ENCODE data around the gene LAS1L.

LAS1L gene

DNA sequence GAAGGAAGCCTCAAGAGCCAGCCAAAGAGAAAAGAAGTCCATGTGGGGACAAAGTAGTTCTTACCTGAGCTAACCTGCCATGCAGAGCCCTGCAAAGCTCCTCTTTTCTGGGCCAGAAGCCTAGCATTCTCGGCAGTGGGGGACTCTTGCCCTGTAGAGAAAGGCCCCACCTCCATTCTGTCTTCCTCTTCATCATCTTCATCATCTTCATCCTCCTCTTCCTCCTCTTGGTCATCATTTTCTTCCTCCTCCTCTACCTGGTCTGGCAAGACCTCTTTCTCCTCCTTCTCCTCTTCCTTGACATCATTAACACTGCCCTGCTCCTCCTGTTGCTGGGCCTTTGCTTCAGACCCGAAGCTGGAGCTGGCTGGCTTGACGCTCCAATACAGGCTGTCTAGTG lies 16.7 kb downstream of the LAS1L start:
- DNase-seq (ENCODE audit: low read depth) = no peak
- no peak overlapping the region for H3K4me3 ChIP-seq (ENCODE audit: low read length)
- TF ChIP-seq, protein P1, sequence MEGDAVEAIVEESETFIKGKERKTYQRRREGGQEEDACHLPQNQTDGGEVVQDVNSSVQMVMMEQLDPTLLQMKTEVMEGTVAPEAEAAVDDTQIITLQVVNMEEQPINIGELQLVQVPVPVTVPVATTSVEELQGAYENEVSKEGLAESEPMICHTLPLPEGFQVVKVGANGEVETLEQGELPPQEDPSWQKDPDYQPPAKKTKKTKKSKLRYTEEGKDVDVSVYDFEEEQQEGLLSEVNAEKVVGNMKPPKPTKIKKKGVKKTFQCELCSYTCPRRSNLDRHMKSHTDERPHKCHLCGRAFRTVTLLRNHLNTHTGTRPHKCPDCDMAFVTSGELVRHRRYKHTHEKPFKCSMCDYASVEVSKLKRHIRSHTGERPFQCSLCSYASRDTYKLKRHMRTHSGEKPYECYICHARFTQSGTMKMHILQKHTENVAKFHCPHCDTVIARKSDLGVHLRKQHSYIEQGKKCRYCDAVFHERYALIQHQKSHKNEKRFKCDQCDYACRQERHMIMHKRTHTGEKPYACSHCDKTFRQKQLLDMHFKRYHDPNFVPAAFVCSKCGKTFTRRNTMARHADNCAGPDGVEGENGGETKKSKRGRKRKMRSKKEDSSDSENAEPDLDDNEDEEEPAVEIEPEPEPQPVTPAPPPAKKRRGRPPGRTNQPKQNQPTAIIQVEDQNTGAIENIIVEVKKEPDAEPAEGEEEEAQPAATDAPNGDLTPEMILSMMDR (conservative IDR thresholded peaks at IDR 0.05; ENCODE audit: low read length) = no peak

DNA sequence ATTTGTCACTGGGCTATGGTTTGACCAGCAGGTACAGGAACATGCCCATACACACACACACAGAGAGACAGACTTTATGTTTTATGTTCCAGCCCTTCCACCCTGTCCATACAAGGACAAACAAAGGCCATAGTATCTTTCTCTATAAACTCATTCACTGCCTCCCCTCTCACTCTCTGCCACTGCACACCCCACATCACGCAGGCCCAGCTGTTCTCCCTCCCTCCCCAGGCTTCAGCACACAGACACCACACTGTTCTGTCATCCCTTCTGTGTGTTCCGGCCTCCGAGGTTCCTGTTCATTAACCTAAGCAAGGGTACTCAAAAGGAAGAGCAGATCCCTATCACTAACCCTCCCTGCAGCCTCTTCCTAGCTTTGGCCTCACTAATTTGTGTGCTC lies 17.8 kb downstream of the LAS1L start:
- TF ChIP-seq, protein P1 (conservative IDR thresholded peaks at IDR 0.05; ENCODE audit: low read length) = no peak
- H3K4me3 ChIP-seq (ENCODE audit: low read length) = no peak overlapping the region
- no peak for DNase-seq (ENCODE audit: low read depth)

DNA sequence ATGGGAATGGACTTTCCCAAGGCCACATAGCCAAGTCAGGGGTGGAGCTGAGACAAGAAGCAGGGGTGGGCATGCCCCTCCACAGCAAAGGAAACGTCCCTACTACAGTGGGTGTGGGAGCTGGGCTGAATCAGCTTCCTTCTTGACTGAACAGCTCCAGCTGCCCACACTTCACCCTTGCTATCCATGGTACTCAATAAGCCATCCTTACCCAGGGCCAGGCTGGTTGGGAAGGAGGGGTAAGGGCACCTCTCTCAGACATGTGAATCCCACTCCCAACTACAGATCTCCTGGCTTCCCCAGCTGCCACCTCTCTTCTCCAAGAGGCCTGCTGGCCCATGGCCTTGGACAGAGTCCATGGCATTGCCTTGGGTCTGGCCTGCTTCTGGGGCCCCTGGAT lies 21.0 kb downstream of the LAS1L start:
- H3K4me3 ChIP-seq (ENCODE audit: low read length) = no peak overlapping the region
- DNase-seq (ENCODE audit: low read depth) = no peak
- TF ChIP-seq, protein P1 (conservative IDR thresholded peaks at IDR 0.05; ENCODE audit: low read length) = no peak

DNA sequence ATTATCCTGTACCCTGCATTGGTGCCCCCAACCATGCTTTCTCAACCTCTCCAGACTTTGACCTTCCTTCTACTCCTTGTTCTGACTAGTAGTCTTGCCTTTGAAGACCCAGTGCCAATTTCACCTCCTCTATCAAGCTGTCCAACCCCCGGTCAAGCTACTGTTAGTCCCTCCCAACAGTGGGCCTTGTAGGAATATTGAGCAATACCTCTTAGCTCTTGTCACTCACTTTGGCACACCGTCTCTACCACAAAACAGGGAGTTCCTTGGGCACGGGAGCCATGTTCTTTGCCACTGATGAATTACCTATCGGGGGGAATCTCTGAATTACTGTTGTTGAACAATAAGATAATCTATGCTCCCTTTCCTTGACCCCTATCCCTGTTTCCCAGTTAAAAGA lies 25.2 kb downstream of the LAS1L start:
- no peak overlapping the region for H3K4me3 ChIP-seq (ENCODE audit: low read length)
- DNase-seq (ENCODE audit: low read depth) = no peak
- TF ChIP-seq, protein P1 (conservative IDR thresholded peaks at IDR 0.05; ENCODE audit: low read length) = no peak

DNA sequence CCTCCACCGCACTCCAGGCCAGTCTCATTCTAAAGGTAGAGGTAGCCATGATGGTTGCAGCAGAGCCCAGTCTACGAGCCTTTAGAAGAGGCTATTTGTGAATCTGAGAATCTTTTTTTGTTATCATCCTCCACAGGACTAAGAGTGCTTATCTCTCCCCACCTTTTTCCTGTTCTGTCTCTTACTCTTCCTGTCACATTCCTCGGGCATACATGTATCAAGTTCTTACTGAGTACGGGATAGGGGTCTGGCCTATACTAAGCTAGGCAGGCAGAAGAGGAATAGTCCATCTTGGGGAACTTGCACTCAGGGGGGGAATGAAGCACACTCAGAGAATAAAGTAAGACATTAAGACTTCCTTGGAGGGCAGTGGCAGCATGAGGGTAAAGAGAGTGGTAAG lies 25.7 kb downstream of the LAS1L start:
- no peak for DNase-seq (ENCODE audit: low read depth)
- TF ChIP-seq, protein P1 (conservative IDR thresholded peaks at IDR 0.05; ENCODE audit: low read length) = no peak

DNA sequence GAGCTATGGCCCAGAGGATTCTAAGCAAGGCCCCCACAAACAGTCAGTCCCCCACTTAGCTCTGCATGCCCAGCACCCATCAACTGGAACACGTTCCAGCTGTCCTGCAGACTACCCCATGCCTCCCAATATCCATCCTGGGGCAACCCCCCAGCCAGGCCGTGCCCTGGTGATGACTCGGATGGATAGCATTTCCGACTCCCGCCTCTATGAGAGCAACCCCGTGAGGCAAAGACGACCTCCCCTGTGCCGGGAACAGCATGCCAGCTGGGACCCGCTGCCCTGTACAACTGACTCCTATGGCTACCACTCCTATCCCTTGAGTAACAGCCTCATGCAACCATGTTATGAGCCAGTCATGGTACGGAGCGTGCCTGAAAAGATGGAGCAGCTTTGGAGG lies 32.0 kb downstream of the LAS1L start:
- no peak overlapping the region for H3K4me3 ChIP-seq (ENCODE audit: low read length)
- TF ChIP-seq, protein P1 (conservative IDR thresholded peaks at IDR 0.05; ENCODE audit: low read length) = no peak
- no peak for DNase-seq (ENCODE audit: low read depth)

More for the DNA sequence above, 25.7 kb downstream of the LAS1L start:
- H3K4me3 ChIP-seq (ENCODE audit: low read length) = no peak overlapping the region

DNA sequence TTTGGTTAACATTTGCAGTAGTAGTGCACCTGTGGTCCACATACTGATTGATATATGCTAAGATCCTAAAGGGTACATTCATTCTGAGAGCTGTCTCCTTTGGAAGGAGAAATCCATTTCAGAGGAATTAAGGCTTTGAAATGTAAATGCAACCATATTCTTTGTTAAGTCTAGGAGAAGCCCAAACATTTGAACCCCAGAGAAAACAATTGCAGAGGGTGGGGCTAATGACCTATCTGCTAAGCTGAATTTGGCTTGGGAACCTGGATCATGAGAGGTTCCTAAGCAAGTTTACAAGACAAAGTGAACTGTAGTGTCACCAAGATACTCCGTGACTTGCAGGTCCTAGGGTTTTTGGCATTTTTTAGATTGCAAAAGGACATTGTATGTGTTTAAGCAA lies 41.2 kb downstream of the LAS1L start:
- TF ChIP-seq, protein P1 (conservative IDR thresholded peaks at IDR 0.05; ENCODE audit: low read length) = no peak
- DNase-seq (ENCODE audit: low read depth) = no peak
- H3K4me3 ChIP-seq (ENCODE audit: low read length) = no peak overlapping the region
